SH-SY5Y (cell line): ENCODE data around the gene PRPH2.

Source experiments
- GATA2 ChIP-seq: IDR thresholded peaks from 2 replicates; pipeline ENCODE4 v1.6.1; 2011; ENCODE audit warnings: mild to moderate bottlenecking, low read depth, low read length
- GATA3 ChIP-seq: IDR thresholded peaks from 2 replicates; pipeline ENCODE4 v1.6.1; 2011; ENCODE audit warnings: low read depth, mild to moderate bottlenecking, low read length, moderate library complexity

DNA sequence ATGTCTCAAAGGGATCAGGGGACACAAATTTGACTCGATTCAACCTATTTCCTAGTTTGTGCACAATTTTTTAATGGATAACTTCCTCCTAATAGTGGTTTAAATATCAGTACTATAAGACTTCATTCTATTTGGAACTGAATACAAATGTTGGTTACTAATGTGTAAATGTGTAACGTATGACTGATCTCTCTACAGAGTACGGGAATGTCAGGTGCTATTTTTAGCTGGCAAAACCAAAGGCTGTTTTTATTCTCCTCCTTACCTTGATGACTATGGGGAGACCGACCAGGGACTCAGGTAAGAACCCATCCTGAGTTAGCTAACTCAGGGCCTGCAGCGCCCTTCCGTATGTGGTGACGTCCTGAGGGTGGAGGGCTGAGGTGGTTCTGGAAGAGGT lies 33.0 kb downstream of the PRPH2 start:
- TF ChIP-seq GATA3 (no peak), GATA2 (no peak)
